Astrocyte (in vitro differentiated cells and primary cell): ENCODE measurements around the gene CHL1.

Source experiments
- CTCF ChIP-seq: IDR thresholded peaks from 2 replicates; pipeline ENCODE4 v1.5.1; 2011; ENCODE audit warnings: low read depth, mild to moderate bottlenecking, inconsistent platforms, low read length, moderate library complexity; ENCODE audit not compliant: insufficient read depth
- EZH2 ChIP-seq: IDR thresholded peaks from 2 replicates; pipeline ENCODE4 v1.6.1; 2012; ENCODE audit warnings: mild to moderate bottlenecking, low read length, inconsistent platforms; ENCODE audit not compliant: insufficient read depth

- no peak for TF ChIP-seq CTCF
- TF ChIP-seq EZH2, result no peak
These were observed 98.0 kb downstream of the CHL1 start for GRCh38 chr3:294581-294980.
